Astrocyte of the spinal cord (primary cell): ENCODE measurements around the gene SIL1.

Experiments
- DNase-seq: peaks from one replicate; pipeline ENCODE4 v3.0.0; 2011; ENCODE audit warnings: low read depth, low spot score
- H3K4me3 ChIP-seq: 2 replicates; pipeline ENCODE4 v1.5.1; 2011; ENCODE audit warnings: low read depth, mild to moderate bottlenecking, low read length, moderate library complexity
- in situ Hi-C: cut with HindIII; loops from 2 replicates; pipeline ENCODE4 v1.10.0; 2017; ENCODE audit warnings: low sequenced_read_pairs
- TF ChIP-seq, protein P1 (sequence below): IDR thresholded peaks from 2 replicates; pipeline ENCODE4 v1.5.1; 2012; ENCODE audit warnings: low read depth, mild to moderate bottlenecking, low read length, inconsistent platforms

SIL1 gene

DNA sequence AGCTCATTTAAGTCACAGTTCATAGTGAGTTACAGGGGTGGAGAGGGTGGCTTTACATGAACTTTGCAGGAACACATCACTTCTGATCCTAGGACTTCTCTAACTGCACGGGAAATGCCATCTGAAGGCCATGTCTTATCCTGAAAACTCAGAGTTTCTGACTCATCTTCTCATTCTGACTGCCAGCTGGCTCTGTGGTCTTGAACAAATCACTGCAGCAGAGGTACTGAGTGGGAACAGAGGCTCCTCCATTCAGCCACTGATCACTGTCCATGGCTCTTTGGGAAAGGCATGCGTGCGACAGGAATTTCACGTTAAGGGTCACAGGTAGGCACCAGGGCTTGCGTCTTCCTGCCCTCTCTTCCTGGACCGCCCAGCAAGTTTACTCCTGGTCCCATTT lies 208.4 kb downstream of the SIL1 start:
- in situ Hi-C loops: no loop called here
- no peak overlapping the region for H3K4me3 ChIP-seq
- DNase-seq: peak; percentile 43
- TF ChIP-seq, protein P1, sequence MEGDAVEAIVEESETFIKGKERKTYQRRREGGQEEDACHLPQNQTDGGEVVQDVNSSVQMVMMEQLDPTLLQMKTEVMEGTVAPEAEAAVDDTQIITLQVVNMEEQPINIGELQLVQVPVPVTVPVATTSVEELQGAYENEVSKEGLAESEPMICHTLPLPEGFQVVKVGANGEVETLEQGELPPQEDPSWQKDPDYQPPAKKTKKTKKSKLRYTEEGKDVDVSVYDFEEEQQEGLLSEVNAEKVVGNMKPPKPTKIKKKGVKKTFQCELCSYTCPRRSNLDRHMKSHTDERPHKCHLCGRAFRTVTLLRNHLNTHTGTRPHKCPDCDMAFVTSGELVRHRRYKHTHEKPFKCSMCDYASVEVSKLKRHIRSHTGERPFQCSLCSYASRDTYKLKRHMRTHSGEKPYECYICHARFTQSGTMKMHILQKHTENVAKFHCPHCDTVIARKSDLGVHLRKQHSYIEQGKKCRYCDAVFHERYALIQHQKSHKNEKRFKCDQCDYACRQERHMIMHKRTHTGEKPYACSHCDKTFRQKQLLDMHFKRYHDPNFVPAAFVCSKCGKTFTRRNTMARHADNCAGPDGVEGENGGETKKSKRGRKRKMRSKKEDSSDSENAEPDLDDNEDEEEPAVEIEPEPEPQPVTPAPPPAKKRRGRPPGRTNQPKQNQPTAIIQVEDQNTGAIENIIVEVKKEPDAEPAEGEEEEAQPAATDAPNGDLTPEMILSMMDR: no peak

DNA sequence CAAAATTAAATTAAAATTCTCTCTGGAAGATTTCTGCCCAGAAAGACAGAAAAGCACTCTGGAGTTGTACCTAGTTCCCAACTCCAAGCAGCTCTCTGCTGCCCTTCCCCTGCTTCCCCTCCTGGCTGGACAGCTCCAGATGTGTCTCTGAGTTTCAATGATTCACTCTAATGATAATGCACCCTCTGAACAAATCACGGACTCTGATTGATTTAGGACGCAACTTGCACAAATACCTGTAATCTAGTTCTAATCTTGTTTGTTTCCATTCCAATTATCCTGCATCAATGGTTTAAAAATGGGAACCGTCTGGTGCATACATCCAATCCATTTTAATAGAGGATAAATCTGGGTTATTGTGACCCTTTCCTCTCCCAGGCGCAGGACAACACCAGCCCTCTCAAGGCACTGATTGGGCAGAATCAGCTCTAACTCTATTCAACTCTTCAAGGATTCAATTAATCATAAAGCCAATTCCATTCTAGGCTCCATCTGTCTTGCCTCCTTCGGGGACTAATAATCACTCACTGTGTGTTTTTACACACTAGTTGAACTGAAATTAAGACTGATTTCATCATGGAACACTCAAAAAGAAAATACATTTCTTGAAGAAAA lies 211.9 kb downstream of the SIL1 start:
- no peak for DNase-seq
- in situ Hi-C loops: no loop called here
- no peak overlapping the region for H3K4me3 ChIP-seq
- TF ChIP-seq, protein P1: no peak

DNA sequence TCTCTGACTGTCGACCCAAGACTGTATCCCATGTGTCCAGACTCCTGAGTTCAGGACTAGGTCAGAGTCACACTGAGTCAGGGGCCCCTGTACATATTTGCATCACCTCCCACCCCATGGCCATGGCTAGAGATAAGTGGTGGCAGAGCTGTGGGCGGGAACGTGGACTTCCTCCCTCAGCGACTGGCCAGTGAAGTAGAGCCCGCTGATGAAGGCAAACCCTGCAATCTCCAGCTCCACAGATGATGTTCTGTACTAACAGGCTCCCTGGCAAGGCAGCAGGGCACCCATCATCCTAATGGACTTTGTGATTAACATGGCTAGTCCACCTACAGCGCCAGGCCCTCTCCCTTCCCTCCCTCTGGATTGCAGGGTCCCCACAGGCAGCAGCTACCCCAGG lies 212.5 kb downstream of the SIL1 start:
- TF ChIP-seq, protein P1: no peak
- in situ Hi-C loops: no loop called here
- no peak overlapping the region for H3K4me3 ChIP-seq
- DNase-seq: no peak

DNA sequence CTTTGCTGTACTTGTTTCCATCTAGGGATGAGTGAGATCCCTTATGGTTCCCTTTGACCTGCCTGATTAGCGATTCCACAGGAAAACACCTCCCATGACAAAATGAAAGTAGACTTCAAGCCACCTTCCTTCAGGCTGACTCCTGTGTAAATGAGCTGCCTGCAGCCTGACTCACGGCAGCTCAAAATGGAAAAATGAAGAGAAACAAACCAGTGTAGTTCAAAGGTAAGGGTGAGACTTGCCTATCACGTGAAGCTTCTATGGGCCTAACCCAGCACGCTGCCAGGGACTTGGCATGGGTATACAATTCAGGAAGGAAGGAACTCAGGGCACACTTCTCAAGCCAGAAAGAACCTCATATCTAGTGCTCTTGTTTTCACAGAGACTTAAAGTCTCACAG lies 212.9 kb downstream of the SIL1 start:
- peak; percentile 15 for DNase-seq
- in situ Hi-C loops: no loop called here
- TF ChIP-seq, protein P1: no peak
- H3K4me3 ChIP-seq: no peak overlapping the region

DNA sequence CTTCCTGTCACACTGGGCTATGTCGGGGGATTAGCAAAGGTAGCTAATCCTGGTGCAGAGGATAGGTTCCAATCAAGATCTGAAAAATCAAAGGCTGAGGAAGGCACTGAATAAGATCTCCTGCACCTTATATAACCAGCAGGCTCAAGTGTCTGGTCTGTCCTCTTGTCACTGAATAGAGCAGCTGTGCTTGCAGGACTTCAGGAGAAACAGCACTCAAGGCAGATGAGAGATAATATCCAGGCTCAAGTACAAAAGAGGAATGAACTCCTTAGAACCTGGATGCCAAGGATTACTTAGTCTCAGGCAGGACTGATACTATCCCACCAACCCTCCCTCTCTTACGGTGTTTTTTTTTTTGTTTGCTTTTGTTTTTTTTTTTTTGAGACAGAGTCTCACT lies 214.2 kb downstream of the SIL1 start:
- TF ChIP-seq, protein P1: no peak
- in situ Hi-C loops: no loop called here
- no peak for DNase-seq
- H3K4me3 ChIP-seq: no peak overlapping the region

DNA sequence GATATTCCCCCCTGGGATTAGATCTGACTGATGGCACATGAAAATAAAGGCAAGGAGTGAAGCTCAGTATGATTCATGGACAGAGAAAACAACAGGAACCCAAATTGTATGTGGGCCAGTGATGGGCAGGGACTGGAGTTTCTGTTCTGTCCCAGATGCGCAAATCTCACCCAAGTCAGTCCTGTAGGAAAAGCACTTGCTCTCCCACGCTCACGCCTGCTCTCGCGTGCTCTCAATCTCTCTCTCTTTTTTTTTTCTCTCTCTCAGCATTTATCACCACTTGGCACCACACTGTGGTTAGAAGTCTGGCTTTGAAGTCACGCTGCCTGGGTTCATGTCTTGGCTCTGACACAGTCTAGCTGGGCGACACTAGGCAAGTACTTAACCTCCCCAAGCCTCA lies 216.6 kb downstream of the SIL1 start:
- DNase-seq: peak; percentile 8
- H3K4me3 ChIP-seq: no peak overlapping the region
- TF ChIP-seq, protein P1: no peak
- in situ Hi-C loops: no loop called here
